Testis (tissue), 3 donors: ENCODE measurements around the gene ZMAT5. TPM values are rescaled to one million over a fixed set of nuclear protein-coding genes. Genes with fewer than 3 reads are reported as not detected.

Experiments
- DNase-seq: peaks from one replicate; pipeline ENCODE4 v3.0.0-alpha.2; 2019
- H3K27ac ChIP-seq, 2 donors: fragments of 200-600 bp; sonication (generic); one replicate each; pipeline ENCODE4 v1.5.1; 2019
- H3K27me3 ChIP-seq: fragments of 200-600 bp; sonication (generic); one replicate; pipeline ENCODE4 v1.5.1; 2019
- H3K36me3 ChIP-seq: fragments of 200-600 bp; sonication (generic); one replicate; pipeline ENCODE4 v1.5.1; 2017; ENCODE audit warnings: low read depth; ENCODE audit errors: missing control alignments
- H3K4me1 ChIP-seq: fragments of 200-600 bp; sonication (generic); one replicate; pipeline ENCODE4 v1.5.1; 2019
- H3K4me3 ChIP-seq, 2 donors: fragments of 200-600 bp; sonication (generic); one replicate each; pipeline ENCODE4 v1.5.1; 2017 to 2019
- H3K9me3 ChIP-seq: fragments of 200-600 bp; sonication (generic); one replicate; pipeline ENCODE4 v1.5.1; 2017
- POLR2A ChIP-seq: fragments of 450-650 bp; IDR thresholded peaks from one replicate; pipeline ENCODE4 v1.6.1; 2017; ENCODE audit warnings: antibody characterized with exemption, mild to moderate bottlenecking, moderate library complexity
- WGBS, 2 donors: methylation state at CpG; one replicate each; pipeline ENCODE4 v1.1.5; 2018; 5-methylcytosine and 5-hydroxymethylcytosine counted together
- intact Hi-C: fragments of 100-400 bp; cut with DNase I; formaldehyde crosslinking; loops from one replicate; pipeline ENCODE4 v1.15.1; 2023; ENCODE audit warnings: low total_unique reads
- polyA plus RNA-seq: library from polyadenylated mRNA; stranded (reverse); fragments of 350-450 nt; fragmentation: Illumina TruSeq; extraction: RNeasy Lipid Tissue Mini Kit (QIAGEN cat#74804); gene quantifications from one replicate; pipeline ENCODE4 v1.2.3, GENCODE V29; 2014; ENCODE audit warnings: low read depth, low replicate concordance; ENCODE audit not compliant: insufficient read depth
- total RNA-seq, 2 donors: library from RNA; depleted of rRNA; stranded (reverse); fragments of >200 nt; gene quantifications; one replicate each; pipeline ENCODE4 v1.2.3, GENCODE V29; 2016
- TF ChIP-seq, protein P1 (sequence below), 3 experiments: fragments of 450-650 bp in 2 of 3; fragments of 200-600 bp in 1 of 3; sonication (generic) in 1 of 3; IDR thresholded peaks; one replicate each; pipeline ENCODE4 v1.5.1; 2016 to 2019; ENCODE audit warnings: antibody characterized with exemption in 3 of 3, mild to moderate bottlenecking in 2 of 3, moderate library complexity in 1 of 3

ZMAT5 gene
- total and polyA plus RNA-seq, 3 donors from 2014 or later = 16.7 to 23.4 (median 19.6) TPM

DNA sequence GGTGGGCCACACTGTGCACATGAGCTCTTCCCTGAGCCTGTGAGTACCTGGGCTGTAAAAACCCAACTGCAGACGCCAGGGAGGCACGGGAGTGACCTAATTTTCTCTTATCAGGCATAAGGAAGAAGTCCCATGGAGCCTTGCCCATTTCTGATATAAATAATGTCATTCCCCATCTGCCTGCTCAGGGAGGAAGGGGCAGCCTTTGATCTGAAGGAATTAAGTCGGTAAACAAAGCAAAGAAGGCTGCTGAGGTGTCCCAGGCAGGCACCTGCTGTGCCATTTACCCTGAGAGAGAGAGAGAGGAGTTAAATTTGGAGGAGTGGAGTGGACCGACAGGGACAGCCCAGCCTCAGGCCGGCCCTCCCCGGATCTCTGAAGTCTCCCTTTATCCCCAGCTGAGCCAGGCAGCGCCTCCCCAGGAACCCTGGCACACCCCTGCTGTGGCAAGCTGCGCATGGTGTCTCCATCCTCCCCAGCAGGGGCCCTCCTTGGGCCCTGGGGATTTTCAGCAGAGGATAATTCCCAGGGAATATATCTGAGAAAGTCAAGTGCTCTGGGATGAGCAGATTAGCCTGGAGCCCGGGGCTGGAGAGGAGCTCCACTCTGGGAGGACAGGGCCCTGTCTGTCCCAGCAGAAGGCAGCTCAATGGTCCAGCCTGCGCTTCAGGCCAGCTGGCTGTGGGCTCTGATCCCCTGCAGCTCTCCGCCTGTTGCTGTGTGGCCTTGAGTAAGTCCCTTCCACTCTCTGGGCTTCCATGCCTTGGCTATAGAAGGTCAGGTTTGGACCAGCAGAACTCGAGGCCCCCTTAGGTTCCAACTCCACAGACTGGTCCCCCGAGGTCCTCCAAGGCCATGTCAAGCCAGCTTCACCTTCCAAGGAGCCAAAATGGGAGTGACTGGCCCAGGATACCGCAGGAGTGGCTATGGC, 64.5 kb downstream of the ZMAT5 start:
- Histone ChIP-seq H3K4me3 (no peak overlapping the region), H3K27ac (no peak overlapping the region), H3K4me1 (peaks cover 6% of the 10 kb centered on the region), H3K9me3 (no peaks in the 10 kb centered on the region), H3K27me3 (no peaks in the 10 kb centered on the region), H3K36me3 (no peaks in the 10 kb centered on the region)
- WGBS, 2 donors = 36 to 41% methylated on average over 6 to 14 of the region's 14 CpGs
- intact Hi-C loops = loop anchor here (10.0 kb wide), 1 partner anchor 563 kb away; the partner anchor contains the start of gene OSM
- no peak for DNase-seq
- no peak for TF ChIP-seq POLR2A
- TF ChIP-seq, protein P1, sequence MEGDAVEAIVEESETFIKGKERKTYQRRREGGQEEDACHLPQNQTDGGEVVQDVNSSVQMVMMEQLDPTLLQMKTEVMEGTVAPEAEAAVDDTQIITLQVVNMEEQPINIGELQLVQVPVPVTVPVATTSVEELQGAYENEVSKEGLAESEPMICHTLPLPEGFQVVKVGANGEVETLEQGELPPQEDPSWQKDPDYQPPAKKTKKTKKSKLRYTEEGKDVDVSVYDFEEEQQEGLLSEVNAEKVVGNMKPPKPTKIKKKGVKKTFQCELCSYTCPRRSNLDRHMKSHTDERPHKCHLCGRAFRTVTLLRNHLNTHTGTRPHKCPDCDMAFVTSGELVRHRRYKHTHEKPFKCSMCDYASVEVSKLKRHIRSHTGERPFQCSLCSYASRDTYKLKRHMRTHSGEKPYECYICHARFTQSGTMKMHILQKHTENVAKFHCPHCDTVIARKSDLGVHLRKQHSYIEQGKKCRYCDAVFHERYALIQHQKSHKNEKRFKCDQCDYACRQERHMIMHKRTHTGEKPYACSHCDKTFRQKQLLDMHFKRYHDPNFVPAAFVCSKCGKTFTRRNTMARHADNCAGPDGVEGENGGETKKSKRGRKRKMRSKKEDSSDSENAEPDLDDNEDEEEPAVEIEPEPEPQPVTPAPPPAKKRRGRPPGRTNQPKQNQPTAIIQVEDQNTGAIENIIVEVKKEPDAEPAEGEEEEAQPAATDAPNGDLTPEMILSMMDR (IDR thresholded peaks at IDR 0.05) = no peak

DNA sequence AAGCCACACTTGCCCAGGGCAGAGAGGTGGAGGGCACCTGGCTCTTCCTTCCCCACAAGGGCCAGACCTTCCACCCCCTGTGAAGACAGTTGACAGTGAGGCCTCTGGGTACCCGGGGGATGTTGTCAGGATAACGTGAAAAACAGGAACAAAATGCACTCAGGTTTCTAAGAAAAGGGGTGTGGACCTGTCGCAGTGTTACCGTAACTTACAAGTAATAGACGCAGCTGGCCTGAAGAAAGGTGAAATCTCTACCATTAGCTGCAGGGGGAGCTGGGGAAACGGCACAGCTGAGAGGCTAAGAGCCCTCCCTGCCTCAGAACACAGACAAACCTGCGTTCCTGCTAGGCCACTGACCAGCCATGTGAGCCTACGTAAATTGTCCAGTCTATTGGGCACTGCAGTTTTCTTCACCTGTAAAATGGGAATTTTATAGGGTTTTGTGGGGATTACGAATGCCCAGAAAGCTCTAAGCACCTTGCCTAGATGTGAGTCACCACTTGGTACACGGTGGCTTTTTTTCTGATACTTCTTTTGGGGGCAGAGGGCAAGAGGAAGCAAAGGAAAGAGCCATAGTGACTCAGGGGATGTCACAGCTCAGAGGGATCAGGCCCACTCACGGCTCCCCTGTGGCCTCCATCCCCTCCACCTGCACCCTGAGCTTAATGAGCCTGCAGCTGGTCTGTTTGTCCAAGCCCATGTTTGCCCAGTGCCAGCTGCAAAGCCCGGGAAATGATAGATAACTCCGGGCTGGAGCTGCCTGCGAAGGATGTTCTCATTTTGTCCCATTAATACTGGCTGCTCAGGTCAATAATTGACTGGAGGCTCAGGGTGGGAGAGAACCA, 65.4 kb downstream of the ZMAT5 start:
- H3K27ac ChIP-seq = no peak overlapping the region
- no peaks in the 10 kb centered on the region for H3K36me3 ChIP-seq
- TF ChIP-seq, protein P1 (IDR thresholded peaks at IDR 0.05) = no peak
- no peak for TF ChIP-seq POLR2A
- intact Hi-C loops = loop anchor here (10.0 kb wide), 1 partner anchor 563 kb away; the partner anchor contains the start of gene OSM
- no peaks in the 10 kb centered on the region for H3K9me3 ChIP-seq
- H3K4me1 ChIP-seq = peaks cover 6% of the 10 kb centered on the region
- no peak for DNase-seq
- H3K27me3 ChIP-seq = no peaks in the 10 kb centered on the region
- 52 to 53% methylated on average over 14 of the region's 14 CpGs for WGBS, 2 donors
- H3K4me3 ChIP-seq = no peak overlapping the region

DNA sequence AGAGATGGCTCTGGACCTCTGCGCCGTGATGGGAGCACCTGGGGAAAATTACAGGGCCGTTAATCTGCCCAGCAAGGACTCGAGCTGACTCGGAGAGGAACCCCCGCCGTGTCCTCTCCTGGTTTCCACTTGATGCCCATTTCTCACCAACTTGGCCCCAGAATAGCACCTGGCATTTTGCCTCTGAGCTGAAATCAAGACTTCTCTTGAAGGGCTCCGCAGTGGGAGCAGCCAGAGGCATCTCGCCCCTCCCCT, 66.0 kb downstream of the ZMAT5 start:
- Histone ChIP-seq H3K36me3 (no peaks in the 10 kb centered on the region), H3K9me3 (no peaks in the 10 kb centered on the region), H3K4me1 (peaks cover 6% of the 10 kb centered on the region), H3K27ac (no peak overlapping the region), H3K27me3 (no peaks in the 10 kb centered on the region), H3K4me3 (no peak overlapping the region)
- intact Hi-C loops = loop anchor here (10.0 kb wide), 1 partner anchor 564 kb away; the partner anchor contains the start of gene OSM
- no peak for DNase-seq
- TF ChIP-seq, protein P1 (IDR thresholded peaks at IDR 0.05) = no peak
- no peak for TF ChIP-seq POLR2A
- whole genome bisulfite sequencing, 2 donors = 72 to 85% methylated on average over 9 of the region's 9 CpGs

DNA sequence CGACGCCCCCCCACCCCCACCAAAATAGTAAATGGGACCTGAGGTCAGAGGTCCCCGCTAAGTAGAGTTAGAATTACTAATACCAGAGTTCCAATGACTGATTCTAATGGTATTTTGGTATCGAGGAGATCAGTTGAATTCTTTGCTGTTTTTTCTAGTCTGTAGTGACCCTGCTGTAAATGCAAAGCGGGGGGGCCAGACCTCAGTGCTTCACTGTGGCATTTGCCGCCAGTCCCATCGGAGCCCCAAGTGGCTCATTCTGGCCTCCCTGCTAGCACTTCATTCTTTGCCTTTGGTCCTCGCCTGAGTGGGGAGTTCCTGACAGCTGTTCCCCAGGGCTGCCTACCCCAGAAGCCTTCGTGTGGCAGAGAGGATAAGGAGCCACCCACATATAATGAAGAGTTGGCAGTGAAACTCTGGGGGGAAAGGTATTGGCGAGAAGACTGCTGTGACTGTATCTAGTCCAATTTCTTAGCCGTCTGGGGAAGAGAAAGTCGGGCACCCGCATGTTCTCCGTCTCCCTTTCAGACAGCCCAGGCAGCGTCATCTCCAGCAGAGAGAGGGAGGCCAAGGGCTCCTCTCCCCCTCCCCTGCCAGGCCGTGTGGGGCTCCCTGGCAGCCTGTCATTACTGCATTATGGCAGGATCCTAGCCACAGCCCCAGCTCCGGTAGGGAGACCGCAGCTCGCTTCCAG, 66.5 kb downstream of the ZMAT5 start:
- H3K27me3 ChIP-seq = no peaks in the 10 kb centered on the region
- no peaks in the 10 kb centered on the region for H3K36me3 ChIP-seq
- no peak overlapping the region for H3K27ac ChIP-seq
- no peaks in the 10 kb centered on the region for H3K9me3 ChIP-seq
- H3K4me1 ChIP-seq = peaks cover 6% of the 10 kb centered on the region
- WGBS, 2 donors = 83 to 85% methylated on average over 18 to 19 of the region's 19 CpGs
- no peak overlapping the region for H3K4me3 ChIP-seq
- no peak for DNase-seq
- TF ChIP-seq, protein P1 (IDR thresholded peaks at IDR 0.05) = no peak
- no peak for TF ChIP-seq POLR2A
- intact Hi-C loops = loop anchor here (10.0 kb wide), 1 partner anchor 564 kb away; the partner anchor contains the start of gene OSM
